Smooth muscle cell of bladder (primary cell): ENCODE measurements around the gene KRT5. TPM values are rescaled to one million over a fixed set of nuclear protein-coding genes. Genes with fewer than 3 reads are reported as not detected.

Experiments used
- total RNA-seq: library from RNA; depleted of rRNA; stranded (reverse); fragments of >200 nt; gene quantifications from 2 replicates; pipeline ENCODE4 v1.2.3, GENCODE V29; 2014

Gene KRT5
- 1.3 and 2.3 TPM in 2 replicates for total RNA-seq

GRCh38 chr12:52519826-52520662 is at the start of gene KRT5:
KRT5 (minus strand) TSS chr12:52520394; CDS start chr12:52520296, 98 bp downstream.

GRCh38 chr12:52552681-52553195 is 32.5 kb upstream of the KRT5 start, which contains the start of gene KRT71:
KRT71 (minus strand) TSS chr12:52553145; CDS start chr12:52553077, 68 bp downstream.

GRCh38 chr12:52493172-52493571 is 27.0 kb downstream of the KRT5 start, which contains the start of gene KRT6A:
KRT6A (minus strand) TSS chr12:52493257; CDS start chr12:52493188, 69 bp downstream.

GRCh38 chr12:52473768-52474167 is 46.4 kb downstream of the KRT5 start, which contains the start of gene KRT6C:
KRT6C (minus strand) TSS chr12:52473805; CDS start chr12:52473737, 68 bp downstream.

Other genes starting within 250 kb of the KRT5 start
- gene KRT86, start 245.7 kb downstream of the KRT5 start, total RNA-seq, result 0.09 and 0.14 TPM in 2 replicates
- gene KRT81, start 228.9 kb downstream of the KRT5 start, total RNA-seq, result under 0.01 and 0.28 TPM in 2 replicates
- 0.14 TPM in 1 of 2 replicates, not detected in the other for gene KRT83, start 199.0 kb downstream of the KRT5 start, total RNA-seq
- gene KRT85, start 152.9 kb downstream of the KRT5 start, total RNA-seq, result not detected in 2 replicates
- not detected in 2 replicates for gene KRT84, start 134.7 kb downstream of the KRT5 start, total RNA-seq
- not detected in 2 replicates for gene KRT82, start 114.1 kb downstream of the KRT5 start, total RNA-seq
- gene KRT75, start 86.0 kb downstream of the KRT5 start, total RNA-seq, result not detected in 2 replicates
- 0.14 and 0.18 TPM in 2 replicates for gene KRT6B, start 68.2 kb downstream of the KRT5 start, total RNA-seq
- not detected in 2 replicates for gene KRT6C, start 46.6 kb downstream of the KRT5 start, total RNA-seq
- 3.7 and 22.8 TPM in 2 replicates for gene KRT6A, start 27.1 kb downstream of the KRT5 start, total RNA-seq
- gene KRT71, start 32.8 kb upstream of the KRT5 start, total RNA-seq, result not detected in 2 replicates
- not detected in 2 replicates for gene KRT74, start 53.4 kb upstream of the KRT5 start, total RNA-seq
- not detected in 2 replicates for gene KRT72, start 81.1 kb upstream of the KRT5 start, total RNA-seq
- not detected in 2 replicates for gene KRT73, start 98.2 kb upstream of the KRT5 start, total RNA-seq
- gene KRT2, start 131.8 kb upstream of the KRT5 start, total RNA-seq, result not detected in 2 replicates
- gene KRT1, start 160.0 kb upstream of the KRT5 start, total RNA-seq, result not detected in 2 replicates
- not detected in 2 replicates for gene KRT77, start 183.1 kb upstream of the KRT5 start, total RNA-seq